ENCODE results near the gene JDP2. TPM values are rescaled to one million over a fixed set of nuclear protein-coding genes. Genes with fewer than 3 reads are reported as not detected.

The JDP2 gene
- total RNA-seq, 1 experiment from 2014 or later, result 23.3 TPM

Other genes with a start within 250 kb of the JDP2 start
- 23.9 to 57.4 TPM (median 50.8 TPM) in 3 replicates for gene FOS, start 149.2 kb upstream of the JDP2 start, total RNA-seq (2021)
- gene BATF, start 94.4 kb downstream of the JDP2 start, total RNA-seq (2021), result 0.73 TPM in 1 of 3 replicates, not detected in the others
- gene FLVCR2, start 150.6 kb downstream of the JDP2 start, total RNA-seq (2021), result 6.6 to 12.9 TPM (median 8.1 TPM) in 3 replicates
- gene ERG28, start 232.9 kb downstream of the JDP2 start, total RNA-seq (2021), result 27.9 to 29.9 TPM (median 29.4 TPM) in 3 replicates
- 39.6 to 42.6 TPM (median 40.8 TPM) in 3 replicates for gene TTLL5, start 233.2 kb downstream of the JDP2 start, total RNA-seq (2021)